Eye (tissue), 1 donor: ENCODE data around the gene TBC1D2.
"Not testable (repeated sequence)": the region's sequence is repeated elsewhere in the genome, so short reads cannot be mapped to it uniquely, and the experiment has no call there.

Experiments
- DNase-seq: peaks from one replicate; pipeline ENCODE4 v3.0.0-alpha.2; 2015

Gene TBC1D2

DNA sequence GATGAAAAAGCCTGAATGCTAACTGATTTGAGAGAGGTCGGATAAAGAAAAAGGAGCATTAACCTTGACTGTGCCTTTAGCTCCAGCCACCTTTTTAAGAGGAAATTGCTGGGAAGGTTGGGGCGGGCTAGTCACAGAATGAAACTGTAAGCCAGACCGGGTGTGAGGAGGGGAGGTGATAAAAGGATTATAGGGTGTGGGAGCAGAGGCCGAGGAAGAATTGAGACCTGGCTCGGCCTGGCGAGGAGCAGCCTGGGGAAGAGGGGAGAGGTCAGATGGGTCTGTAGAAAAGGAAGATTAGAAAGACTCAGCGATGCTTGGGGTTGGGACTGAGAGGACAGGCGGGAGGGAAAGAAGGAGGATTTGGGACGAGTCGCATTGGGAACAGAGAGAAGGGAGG, 14.2 kb upstream of the TBC1D2 start:
- not testable (repeated sequence) for DNase-seq

DNA sequence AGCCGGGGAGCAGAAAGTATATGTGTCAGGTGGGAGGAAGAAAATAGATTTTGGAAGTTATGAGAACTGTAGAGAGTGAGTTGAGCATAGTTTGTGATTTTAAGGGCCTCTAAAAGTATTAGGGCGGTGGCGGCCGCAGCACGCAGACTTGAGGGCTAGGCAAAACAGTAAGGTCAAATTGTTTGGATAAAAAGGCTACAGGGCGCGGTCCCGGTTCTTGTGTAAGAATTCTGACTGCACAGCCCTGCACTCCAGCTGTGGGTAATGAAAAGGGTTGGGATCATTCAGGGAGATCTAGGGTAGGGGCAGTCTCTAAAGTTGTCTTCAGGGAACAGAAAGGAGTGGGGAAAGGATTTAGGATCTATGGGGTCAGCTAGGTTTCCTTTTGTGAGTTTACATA, 12.1 kb upstream of the TBC1D2 start:
- DNase-seq = not testable (repeated sequence)

DNA sequence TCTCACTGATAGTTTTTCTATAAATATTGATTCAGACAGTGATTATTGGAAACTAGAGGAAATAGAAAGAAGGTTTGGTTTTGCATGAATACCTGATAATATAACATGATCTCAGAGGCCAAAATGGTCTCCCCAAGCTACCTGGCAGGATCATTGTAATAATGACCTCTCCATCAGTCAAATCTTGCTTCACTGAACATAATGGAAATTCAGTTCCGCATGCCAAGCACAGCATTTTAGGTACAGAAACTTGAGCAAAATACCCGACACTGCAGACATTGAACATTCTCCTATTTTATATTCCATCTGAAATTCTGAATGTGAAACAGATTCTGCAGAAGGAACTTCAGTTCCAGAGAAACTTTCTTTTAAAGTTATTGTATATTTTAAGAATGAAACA, 9.1 kb upstream of the TBC1D2 start:
- DNase-seq = no peak

DNA sequence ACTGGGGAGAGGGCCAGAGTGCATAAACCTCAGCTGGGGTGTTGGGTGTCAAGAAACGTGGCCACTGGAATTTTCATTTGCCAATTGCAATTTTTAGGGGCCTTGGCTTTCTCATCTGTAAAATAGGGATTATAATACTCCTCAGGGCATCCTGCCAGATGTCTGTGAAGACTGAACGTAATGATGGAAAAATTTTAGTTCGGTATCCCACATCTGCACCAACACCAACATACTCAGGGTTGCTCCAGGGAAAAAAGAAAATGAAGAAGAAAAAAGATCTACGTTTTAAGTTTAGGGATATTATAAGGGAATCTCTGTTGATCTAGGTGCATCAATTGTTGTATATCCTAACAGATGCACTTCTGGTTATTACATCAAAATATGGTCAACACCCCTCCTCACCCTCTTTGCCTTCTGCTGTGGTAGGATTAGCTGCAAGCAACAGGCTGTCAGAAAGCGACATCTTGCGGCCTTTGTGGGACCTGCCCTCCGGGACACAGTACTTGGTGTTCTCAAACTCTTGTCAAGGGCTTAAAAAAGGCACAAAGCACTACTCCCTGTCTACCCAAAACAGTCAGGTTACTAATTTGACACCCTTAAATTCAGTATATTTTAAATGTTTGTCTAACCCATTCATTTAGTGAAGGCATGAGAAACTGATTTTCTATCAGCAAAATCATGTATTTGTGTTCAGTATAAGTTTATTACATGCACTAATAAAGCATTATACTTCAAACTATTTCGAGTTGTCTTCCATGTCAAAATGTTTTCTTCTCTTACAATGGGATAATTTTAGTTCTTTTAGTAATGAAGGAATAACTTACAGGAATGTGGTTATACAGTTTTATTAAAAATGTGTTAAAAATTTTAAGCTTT, 8.3 kb upstream of the TBC1D2 start:
- peak; percentile 90 for DNase-seq

DNA sequence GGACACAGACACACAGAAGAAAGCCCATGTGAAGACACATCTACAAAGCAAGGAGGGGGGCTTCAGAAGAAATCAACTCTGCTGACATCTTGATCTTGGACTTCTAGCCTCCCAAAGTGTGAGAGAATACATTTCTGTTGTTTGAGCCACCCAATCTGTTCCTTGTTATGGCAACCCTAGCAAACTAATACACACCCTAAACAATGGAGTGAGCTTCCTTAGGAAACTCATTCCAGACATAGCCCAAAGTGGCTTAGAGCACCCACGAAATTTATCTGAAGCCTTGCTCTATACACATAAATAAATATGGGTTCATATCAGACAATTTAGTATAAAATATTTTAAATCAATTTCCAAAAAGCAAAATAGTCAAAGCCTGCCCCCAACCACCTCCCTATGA, 7.6 kb upstream of the TBC1D2 start:
- no peak for DNase-seq

DNA sequence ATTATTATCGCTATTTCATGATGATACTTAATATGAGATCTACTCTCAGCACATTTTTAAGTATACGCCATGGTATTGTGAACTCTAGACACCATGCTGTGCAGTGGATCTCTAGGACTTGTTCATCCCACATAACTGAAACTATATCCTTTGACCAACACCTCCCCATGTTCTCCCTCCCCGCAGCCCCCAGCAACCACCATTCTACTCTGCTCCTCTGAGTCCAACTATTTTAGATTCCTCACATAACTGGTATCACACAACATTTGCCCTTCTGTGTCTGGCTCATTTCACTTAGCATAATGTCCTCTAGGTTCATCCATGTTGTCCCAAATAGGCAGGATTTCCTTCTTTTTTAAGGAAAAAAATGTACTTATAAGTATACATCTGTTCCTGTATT, 6.6 kb upstream of the TBC1D2 start:
- no peak for DNase-seq

DNA sequence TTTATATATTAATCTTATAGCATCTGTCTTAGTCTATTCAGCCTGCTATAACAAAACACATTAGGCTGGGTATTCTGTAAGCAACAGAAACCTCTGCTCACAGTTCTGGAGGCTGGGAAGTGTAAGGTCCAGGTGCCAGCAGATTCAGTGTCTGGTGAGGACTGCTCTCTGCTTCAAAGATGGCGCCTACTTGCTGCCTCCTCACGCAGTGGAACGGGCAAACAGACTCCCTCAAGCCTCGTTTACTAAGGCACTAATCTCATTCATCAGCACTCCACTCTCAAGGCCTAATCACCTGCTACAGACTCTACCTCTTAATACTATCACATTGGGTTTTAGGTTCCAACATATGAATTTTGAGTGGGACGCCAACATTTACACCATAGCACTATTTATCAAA, 5.2 kb upstream of the TBC1D2 start:
- no peak for DNase-seq

DNA sequence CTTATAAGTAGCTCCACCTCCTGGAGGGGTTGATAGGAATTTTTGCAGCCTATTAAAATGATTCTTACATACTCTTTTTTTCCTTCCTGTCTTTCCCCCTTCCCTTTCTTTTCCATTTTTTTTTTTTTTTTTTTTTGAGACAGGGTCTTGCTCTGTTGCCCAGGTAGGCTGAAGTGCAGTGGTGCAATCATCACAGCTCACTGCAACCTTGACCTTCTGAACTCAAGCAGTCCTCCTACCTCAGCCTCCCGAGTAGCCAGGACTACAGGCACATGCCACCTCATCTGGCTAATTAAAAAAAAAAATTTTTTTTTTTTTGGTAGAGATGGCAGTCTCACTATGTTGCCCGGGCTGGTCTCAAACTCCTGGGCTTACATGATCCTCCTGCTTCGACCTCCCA, 4.3 kb upstream of the TBC1D2 start:
- no peak for DNase-seq

DNA sequence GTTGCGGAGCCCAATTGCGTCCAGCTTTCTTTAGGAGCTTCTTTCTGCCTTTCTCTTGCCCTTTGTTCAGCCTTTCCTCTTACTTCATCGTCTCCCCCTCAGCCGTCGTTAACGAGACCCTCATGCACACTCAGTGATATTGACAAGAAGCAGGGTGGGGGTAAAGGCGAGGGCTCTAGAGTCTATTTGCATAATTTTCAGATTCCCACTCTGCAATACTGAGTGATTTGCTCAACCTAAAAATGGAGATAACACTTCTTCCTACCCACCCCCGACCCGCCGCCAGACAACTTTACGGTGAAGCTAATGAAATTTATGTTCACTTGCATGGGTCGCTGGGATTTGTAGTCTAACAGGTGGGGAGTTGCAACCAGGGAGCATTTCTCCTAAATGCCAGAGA, 1.3 kb upstream of the TBC1D2 start:
- DNase-seq = peak; percentile 70

DNA sequence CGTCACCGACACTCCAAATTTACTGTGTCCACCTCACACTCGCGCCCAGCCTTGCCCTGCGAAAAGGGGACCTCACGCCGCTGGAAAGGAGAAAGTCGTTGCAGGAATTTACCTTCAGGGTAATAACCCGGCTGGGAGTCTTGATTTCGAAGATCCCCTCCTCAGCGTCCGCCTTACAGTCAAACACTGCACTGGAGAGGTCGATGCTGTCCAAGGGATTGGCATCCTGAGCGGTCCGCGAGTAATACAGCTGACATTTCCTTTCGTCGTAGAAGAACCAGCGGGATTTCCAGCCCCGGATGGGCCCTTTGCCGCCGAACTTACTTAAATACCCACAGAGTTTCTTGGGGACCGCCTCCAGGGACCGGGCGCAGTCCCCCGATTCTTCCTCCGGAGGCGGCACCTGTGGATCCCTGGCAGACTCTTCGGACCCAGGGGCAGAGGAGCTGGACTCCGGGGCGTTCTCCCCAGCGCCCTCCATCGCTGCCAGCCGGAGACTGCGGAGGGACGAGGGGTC, 330 bp downstream of the TBC1D2 start:
- DNase-seq = no peak

DNA sequence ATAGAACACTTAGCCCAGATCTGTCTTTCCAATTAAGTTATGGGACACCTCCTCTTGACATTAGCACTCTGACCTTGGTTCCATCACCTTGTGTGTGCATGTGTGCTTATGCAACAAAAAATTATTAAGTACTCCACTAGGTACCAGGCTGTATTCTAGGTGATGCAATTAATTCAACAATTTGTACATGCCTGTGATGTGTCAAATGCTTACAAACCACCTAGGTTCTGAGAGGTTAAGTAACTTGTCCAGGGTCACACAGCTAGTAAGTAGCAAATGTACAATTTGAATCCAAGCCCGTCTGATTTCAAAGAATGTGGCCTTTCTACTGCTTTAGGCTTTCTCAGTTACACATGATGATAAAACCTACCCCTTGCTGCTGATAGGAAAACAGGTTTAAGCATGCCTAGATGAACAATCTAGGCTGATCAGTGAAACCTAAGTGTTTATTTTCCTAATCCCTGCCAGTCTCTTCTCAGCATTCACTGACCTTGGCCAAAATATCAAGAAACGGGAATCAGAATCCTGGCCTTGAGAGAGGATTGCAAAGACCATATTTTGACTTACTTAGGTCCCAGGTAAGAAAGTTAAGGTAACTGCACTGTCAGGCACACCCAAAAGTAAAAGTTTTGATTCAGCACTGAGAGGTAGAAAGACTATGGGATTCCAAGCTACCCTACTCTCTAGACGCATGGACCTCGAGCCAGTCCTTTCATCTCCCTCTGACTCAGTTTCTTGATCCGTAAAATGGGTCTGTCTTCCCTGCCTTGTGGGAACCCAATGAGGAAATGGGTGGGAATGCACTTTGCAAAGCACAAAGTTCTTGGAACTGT, 1.0 kb downstream of the TBC1D2 start:
- no peak for DNase-seq

DNA sequence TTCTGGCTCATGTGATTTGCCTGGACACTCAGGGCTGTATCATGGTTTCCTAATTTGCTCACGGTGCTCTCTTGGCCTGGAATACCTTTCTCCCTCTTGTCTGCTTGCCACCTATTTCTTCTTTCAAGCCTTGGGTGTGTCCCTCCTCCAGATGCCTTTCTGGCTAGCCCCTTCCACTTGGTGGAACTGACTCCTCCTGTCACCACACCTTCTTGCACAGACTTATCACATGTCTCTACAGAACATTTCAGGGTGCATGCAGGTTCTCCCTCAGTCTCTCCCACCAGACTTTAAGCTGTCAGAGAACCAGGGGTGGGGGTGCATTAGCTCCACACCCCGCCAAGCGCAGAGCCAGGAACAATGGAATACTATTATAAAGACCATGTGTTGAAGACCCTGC, 1.9 kb downstream of the TBC1D2 start:
- no peak for DNase-seq

DNA sequence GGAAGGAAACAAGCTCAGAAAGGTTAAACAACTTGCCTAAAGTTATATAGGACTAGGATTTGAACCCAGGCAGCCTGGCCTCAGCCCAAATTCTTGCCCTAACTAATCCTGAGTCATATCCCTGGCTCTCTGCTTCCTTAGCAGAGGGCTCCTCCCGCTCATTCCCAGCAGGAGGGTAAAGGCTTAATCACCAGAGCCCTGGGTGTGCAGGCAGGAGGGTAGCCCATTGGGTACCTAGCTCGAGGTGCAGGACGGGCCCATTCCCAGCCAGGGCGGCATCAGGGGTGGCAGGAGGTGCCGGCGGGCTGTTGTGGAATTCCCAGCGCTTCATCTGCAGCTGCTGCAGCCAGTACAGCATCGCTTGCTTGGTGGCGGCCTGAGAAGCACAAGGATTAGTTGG, 3.9 kb downstream of the TBC1D2 start:
- DNase-seq = no peak

DNA sequence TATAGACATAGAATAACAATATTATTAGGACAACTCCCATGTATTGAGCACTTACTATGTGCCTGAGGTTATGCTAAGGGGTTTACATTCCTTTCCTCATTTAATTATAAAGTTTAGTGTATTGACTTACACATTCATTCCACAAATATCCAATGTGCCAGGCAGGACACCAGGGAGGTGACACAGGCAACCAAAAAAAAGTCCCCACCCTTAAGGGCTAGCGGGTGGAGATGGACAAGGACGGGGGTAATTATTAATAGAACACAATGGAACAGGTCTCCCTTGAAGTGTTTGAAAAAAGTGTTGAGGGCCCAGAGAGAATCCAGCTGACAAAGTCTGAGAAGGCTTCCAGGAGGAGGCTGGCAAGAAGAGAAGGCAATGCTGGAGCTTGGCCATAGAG, 5.7 kb downstream of the TBC1D2 start:
- DNase-seq = no peak

DNA sequence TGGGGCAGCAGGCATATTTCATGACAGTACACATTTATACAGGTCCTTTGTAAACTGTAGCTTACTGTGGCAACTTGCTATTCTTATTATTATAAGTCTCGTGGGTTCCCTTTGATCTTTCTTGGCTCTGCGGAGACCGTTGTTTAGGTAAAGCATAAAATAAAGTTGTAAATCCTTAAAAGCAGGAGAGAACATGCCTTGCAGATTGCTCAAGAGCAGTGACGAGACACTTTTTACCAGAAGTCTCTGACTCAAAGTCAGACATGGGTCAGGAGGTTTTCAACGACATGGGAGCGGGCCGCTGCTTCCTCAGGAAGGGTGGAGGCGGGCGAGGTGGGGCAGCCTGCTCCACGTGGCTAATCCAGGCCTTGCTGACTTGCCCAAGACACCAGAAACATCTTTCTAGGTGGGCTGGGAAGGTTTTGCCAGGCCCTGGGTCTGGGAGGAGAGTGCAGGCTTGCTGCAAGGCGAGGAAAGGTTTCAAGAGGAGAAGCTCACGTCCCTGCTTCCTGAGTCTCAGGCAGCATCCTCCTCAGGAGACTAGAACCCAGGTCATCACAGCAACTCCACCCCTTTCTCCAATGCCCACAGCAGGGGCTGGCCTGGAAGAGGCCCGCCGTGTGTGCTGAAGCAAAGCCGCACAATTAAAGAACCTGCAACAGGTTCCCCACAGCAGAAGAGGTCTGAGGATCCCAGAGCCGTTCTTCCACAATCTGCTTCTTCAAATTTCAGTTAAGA, 6.5 kb downstream of the TBC1D2 start:
- DNase-seq = no peak

DNA sequence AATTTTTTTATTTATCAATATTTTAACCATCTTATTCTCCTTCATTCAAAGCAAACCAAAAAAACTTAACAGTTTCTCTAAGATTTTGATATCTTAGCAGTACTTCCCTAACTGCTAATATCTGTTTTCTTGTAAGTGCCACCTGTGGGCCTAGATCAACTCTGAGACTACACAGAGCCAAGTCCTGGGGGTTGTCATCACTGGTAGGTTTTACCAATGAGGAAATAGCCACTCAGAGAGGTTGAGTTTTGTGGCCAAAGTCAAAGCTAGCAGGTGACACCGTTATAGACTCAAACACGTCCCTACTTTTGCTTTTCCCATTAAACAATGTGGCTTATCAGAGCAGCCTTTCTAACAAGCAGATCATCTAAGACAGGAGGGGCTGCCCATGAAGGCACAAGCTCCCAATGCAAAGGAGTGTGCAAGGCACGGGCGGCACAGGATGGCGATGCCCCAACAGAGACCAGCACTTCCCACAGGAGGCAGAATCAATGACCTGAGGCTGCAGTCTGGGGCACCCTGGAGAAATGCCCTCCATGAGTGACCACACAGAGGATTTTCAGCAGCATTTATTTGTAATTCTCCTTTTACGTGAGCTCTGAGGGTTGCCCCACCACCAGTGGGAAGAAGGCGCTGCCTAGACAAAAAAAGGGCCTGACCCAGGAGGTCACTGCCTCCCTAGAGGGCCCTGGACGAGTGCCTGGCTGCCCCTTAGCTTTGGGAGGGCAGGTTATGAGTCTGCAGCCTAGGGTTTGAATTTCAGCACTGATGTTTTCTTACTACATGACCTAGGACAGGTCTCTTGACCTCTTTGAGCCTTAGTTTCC, 7.4 kb downstream of the TBC1D2 start:
- DNase-seq = no peak

DNA sequence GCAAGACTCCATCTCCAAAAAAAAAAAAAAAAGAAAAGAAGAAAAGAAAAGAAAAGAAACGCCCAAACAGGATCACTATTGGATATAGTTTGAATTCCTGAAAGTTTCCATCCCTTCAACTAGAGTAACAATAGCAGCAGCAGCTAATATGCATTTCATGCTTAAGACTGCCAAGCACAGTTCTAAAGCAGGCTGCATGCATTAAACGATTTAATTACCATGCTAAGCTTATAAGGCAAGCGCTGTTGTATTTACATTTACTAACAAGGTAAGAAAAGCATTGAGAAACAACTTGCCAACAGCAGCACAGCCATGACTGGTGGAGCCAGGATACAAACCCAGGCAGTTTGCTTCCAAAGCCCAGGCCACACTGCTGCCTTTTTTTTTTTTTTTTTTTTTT, 13.0 kb downstream of the TBC1D2 start:
- no peak for DNase-seq

DNA sequence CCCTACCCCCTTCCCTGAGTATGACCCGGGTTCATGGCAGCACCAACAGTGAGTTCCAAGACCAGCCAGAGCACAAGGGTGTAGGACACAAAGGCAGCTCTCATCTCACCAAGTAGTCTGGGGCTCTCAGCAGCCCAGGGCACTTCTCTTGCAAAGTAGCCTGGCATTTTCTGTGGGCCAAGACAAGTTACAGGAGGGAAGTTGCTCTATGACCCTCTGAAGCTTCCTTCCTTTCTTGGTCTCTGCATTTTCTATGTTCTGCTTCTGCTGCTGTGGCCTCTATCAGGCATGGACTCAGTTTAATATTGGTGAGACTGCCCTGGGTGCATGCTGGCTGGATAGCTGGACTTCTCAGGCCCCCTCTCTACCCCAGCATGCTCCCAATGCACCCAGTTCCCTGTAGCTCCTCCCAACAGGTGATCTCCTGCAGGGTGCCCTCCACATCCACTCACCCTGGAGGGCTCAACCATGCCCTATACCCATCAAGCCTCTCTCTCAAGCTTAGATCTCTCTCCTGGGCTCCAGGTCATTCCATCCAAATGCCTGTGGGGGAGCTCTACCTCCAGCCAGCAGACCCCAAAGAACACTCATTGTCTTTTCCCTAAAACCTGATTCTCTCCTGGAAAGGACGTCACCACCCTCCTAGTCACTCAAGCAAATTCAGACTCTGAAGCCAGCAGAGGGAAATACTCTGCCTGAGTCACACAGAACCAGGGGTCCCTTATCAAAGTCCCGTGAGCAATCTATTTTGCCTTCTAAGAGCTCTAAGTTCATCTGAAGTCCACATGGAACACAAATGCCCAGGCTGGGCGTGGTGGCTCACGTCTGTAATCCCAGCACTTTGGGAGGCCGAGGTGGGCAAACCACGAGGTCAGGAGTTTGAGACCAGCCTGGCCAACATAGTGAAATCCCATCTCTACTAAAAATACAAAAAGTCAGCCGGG, 13.8 kb downstream of the TBC1D2 start:
- no peak for DNase-seq

DNA sequence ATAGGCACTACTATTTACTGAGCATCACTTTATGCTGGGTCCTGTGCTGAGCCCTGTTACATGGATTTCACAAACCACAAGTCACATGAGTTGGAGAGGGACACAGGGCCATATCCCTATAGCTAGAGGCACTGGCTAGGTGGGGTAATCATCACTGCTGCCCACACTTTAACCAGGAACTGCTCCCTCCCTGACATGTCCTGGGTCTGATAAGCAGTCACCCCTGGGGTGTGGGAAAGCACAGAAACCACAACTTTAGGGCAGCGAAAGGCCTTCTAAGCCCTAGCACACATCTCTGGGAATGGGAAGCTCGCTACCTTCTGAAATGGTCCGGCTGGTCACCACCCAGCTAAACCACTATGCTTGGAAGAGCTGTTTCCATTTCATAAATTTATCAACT, 15.0 kb downstream of the TBC1D2 start:
- no peak for DNase-seq

DNA sequence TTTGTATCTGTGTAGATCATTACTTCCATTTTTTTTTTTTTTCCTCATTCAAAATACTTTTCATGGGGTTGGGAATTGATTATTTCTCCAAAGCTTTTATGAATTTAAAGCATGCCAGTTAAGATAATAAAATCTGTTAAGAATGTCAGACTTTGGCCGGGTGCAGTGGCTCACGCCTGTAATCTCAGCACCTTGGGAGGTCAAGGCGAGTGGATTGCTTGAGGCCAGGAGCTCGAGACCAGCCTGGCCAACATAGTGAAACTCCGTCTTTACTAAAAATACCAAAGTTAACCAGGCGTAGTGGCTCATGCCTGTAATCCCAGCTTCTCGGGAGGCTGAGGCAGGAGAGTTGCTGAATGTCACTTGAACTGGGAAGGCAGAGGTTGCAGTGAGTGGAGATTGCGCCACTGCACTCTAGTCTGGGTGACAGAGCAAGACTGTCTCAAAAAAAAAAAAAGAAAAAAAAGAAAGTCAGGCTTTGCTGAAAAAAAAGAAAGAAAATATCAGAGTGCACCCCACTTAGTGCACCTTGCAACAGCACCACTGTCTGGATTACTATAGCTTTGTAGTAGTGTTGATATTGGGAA, 18.5 kb downstream of the TBC1D2 start:
- no peak for DNase-seq

DNA sequence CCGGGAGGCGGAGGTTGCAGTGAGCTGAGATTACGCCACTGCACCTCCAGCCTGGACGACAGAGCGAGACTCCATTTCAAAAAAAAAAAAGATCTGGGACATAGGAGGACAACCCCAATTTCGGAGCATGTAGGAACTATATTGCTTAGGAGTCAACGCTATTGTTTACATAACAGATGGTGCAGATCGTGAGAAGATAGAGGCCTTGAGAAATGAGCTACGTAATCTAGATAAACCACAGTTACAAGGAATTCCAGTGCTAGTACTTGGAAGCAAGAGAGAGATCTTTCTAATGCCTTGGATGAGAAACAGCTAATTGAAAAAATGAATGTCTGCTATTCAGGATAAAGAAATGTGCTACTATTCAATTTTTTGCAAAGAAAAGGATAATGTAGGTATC, 20.3 kb downstream of the TBC1D2 start:
- no peak for DNase-seq
